ENCODE data around the gene SMC4.

DNA sequence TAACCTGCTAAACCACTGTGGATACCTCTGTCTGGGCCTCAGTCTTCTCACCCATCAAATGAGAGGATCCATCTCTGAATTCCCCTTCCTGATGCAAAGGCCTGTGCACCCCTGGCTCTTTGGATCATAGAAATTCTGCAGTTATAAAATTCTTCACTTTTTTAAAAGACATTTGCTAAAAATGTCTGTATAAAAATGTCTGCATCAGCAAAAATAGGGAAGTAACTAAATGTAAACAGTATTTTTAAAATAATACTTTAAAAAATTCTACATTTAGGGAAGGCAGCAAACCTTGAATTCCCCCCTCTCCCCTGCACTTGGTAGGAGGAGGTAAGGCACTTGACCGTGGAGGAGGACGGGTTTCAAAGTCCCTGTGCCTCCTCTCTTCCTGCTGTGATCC lies 75.7 kb downstream of the SMC4 start:
- TF ChIP-seq POLR2A (IDR thresholded peaks at IDR 0.05), result no peak
- TF ChIP-seq, protein P1, sequence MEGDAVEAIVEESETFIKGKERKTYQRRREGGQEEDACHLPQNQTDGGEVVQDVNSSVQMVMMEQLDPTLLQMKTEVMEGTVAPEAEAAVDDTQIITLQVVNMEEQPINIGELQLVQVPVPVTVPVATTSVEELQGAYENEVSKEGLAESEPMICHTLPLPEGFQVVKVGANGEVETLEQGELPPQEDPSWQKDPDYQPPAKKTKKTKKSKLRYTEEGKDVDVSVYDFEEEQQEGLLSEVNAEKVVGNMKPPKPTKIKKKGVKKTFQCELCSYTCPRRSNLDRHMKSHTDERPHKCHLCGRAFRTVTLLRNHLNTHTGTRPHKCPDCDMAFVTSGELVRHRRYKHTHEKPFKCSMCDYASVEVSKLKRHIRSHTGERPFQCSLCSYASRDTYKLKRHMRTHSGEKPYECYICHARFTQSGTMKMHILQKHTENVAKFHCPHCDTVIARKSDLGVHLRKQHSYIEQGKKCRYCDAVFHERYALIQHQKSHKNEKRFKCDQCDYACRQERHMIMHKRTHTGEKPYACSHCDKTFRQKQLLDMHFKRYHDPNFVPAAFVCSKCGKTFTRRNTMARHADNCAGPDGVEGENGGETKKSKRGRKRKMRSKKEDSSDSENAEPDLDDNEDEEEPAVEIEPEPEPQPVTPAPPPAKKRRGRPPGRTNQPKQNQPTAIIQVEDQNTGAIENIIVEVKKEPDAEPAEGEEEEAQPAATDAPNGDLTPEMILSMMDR (IDR thresholded peaks at IDR 0.05), result no peak
